Erythroblast (primary cell): ENCODE data around the gene CDCA7.

ENCODE experiments used
- GATA1 ChIP-seq: IDR thresholded peaks from 2 replicates; pipeline ENCODE4 v1.6.1; 2011; ENCODE audit warnings: low read depth, mild to moderate bottlenecking, control low read depth, low read length, moderate library complexity
- POLR2A ChIP-seq: IDR thresholded peaks from 2 replicates; pipeline ENCODE4 v1.6.1; 2011; ENCODE audit warnings: mild to moderate bottlenecking, low read length

DNA sequence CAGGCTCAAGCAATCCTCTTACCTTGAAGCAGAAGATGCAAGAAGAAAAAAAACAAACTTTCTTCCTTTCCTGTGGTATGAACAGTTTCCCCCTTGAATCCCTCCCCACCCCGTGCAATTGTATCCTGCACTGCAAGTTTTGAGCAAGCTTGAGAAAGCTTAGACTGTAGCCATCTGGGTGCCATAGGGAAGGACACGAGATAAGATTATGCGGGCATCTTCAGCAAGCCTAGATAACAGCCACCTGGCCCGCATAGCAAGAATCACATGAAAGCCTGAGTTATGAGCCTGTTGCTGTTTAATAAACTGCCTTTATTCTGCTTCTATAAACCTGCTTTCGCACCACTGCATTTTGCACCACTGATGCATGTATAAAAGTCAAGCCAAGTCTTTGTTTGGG, 27.3 kb upstream of the CDCA7 start:
- TF ChIP-seq POLR2A (no peak), GATA1 (no peak)
